Thoracic aorta (tissue), 2 donors: Measurements from ENCODE around the gene ERI3. TPM values are rescaled to one million over a fixed set of nuclear protein-coding genes. Genes with fewer than 3 reads are reported as not detected.

Source experiments
- ATAC-seq: fragments of 150-250 bp; one replicate; pipeline ENCODE4 v1.8.0; 2017; ENCODE audit warnings: low read depth; ENCODE audit not compliant: insufficient number of reproducible peaks, low FRiP score
- DNase-seq: peaks from one replicate; pipeline ENCODE4 v3.0.0-alpha.2; 2020; ENCODE audit warnings: low spot score
- H3K27ac ChIP-seq, 2 donors: fragments of 200-600 bp; sonication (generic); 1 replicate in 1 of 2; 2 replicates in 1 of 2; pipeline ENCODE4 v1.5.1; 2016; ENCODE audit warnings: mild to moderate bottlenecking in 2 of 2, moderate library complexity in 2 of 2
- H3K27me3 ChIP-seq: fragments of 200-600 bp; sonication (generic); replicated peaks from 2 replicates; pipeline ENCODE4 v1.6.0; 2016; ENCODE audit warnings: mild to moderate bottlenecking; ENCODE audit not compliant: insufficient read depth
- H3K36me3 ChIP-seq: fragments of 200-600 bp; sonication (generic); one replicate; pipeline ENCODE4 v1.5.1; 2016
- H3K4me1 ChIP-seq, 2 donors: fragments of 200-600 bp; sonication (generic); 1 replicate in 1 of 2; 2 replicates in 1 of 2; pipeline versions ENCODE4 v1.5.1 to v1.6.0; 2016; ENCODE audit warnings: low read depth in 2 of 2, mild to moderate bottlenecking in 1 of 2; ENCODE audit not compliant: control insufficient read depth in 1 of 2
- H3K4me3 ChIP-seq: fragments of 200-600 bp; sonication (generic); 2 replicates; pipeline ENCODE4 v1.5.1; 2016; ENCODE audit warnings: mild to moderate bottlenecking
- H3K9me3 ChIP-seq: fragments of 200-600 bp; sonication (generic); 2 replicates; pipeline ENCODE4 v1.5.1; 2016
- CTCF ChIP-seq: fragments of 200-600 bp; sonication (generic); IDR thresholded peaks from one replicate; pipeline ENCODE4 v1.5.1; 2019; ENCODE audit warnings: antibody characterized with exemption
- total RNA-seq, 2 donors: library from RNA; depleted of rRNA; stranded (reverse); fragments of >200 nt; gene quantifications; one replicate each; pipeline versions ENCODE4 v1.1.0 to v1.2.3, GENCODE V29; 2016

The ERI3 gene
- total RNA-seq, 2 donors from 2014 or later = 41.5 to 96.3 TPM

DNA sequence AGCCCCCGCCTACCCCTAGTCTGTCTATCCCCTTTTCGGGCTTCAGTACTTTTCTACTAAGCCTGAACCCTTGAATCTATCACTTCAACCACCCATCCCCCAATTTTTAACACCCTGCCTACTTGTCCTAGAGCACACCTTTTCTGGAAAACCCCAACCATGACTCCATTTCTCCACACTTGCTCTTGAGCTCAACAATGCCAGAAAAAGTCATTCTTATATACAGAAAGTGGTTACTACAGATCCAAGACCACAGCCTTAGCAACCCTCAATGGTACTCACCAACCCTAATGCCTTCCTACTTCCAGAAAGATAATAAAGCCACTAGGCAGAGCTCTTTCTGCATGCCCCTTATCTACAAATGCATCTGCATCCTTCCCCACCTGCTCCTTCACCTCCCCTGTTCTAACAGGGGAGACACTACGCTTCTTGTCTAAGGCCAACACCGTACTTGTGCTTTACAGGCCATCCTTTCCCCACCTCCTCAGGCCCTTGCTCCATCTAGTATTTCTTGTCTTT lies 100.6 kb downstream of the ERI3 start:
- no peak overlapping the region for H3K4me3 ChIP-seq
- no peaks in the 10 kb centered on the region for H3K27me3 ChIP-seq
- no peaks in the 10 kb centered on the region for H3K9me3 ChIP-seq
- no peaks in the 10 kb centered on the region for H3K4me1 ChIP-seq
- ATAC-seq = no peak
- no peak overlapping the region for H3K27ac ChIP-seq
- no peak for DNase-seq
- no peak for TF ChIP-seq CTCF
- H3K36me3 ChIP-seq = no peaks in the 10 kb centered on the region

DNA sequence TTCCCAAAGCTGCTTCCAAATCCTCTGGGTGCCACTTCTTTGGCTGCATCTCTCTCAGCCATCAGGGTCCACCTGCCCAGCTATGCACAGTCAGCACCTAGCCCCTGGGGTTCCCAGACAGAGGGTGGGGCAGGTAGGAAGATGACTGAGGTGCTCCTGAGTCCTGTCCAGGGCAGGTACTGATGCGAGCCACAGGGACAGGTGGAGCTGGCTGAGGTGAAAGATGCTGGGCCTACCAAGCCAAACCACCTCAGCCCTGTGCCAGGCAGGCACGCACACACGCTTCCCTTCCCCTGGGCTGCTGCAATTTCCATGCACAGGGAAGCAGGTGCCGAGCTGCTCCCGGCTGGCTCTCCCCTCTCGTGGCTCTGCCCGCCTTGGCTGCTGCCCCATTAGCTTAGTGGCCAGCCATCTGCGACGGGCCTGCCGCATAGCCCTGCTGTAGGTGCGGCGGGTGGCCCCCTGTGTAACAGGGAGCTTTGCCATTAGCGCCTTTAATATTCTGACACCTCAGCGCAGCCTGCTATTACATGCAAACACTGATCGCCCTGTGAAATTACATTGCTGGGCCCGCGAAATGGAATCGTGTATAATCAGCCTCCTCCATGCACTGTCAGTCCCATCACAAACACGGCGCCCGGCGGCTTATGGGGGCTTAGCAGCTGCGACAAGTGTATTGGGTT lies 102.9 kb downstream of the ERI3 start:
- no peak for TF ChIP-seq CTCF
- no peaks in the 10 kb centered on the region for H3K9me3 ChIP-seq
- H3K36me3 ChIP-seq = no peaks in the 10 kb centered on the region
- DNase-seq = no peak
- H3K27me3 ChIP-seq = no peaks in the 10 kb centered on the region
- no peak overlapping the region for H3K27ac ChIP-seq
- H3K4me3 ChIP-seq = no peak overlapping the region
- no peak for ATAC-seq
- no peaks in the 10 kb centered on the region for H3K4me1 ChIP-seq

- Histone ChIP-seq H3K4me3 (no peak overlapping the region), H3K36me3 (no peaks in the 10 kb centered on the region), H3K9me3 (no peaks in the 10 kb centered on the region), H3K27me3 (no peaks in the 10 kb centered on the region), H3K27ac (no peak overlapping the region), H3K4me1 (no peaks in the 10 kb centered on the region)
- ATAC-seq (no peak), DNase-seq (no peak)
- TF ChIP-seq CTCF = no peak
These were observed 103.6 kb downstream of the ERI3 start for GRCh38 chr1:44251486-44251885.

DNA sequence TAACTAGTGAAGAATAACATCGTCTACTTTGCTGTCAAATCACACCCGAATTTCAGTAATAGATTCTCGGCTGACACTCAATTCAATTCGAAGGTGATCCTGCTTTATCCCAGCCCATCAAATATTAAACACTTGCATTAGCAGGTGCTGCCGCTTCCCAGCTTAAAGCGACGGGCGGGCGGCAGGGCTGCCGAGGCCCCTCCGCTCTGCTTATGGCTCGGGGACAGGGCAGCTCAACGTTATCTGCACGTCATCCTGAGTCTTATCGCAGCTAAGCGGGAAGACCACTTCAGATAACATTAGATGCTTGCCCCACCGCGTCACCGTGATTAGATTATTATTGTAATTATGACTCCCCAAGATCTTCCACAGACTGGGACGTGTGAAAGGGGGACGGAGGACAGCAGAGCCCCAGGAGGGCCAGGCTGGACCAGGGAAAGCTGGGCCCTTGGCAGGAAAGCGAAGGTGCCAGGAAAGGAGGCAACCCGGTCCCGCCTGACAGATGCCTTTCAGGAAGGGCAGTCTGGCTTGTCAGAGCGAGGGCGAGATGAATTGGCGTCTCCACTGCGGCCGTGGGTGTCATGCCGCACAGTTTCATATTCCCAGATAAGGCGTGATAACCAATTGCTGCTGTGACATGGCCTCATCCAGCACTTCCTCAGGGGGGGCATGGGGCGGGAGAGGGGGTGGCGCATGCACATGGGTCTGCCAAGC lies 104.8 kb downstream of the ERI3 start:
- DNase-seq (no peak), ATAC-seq (no peak)
- Histone ChIP-seq H3K27ac (no peak overlapping the region), H3K36me3 (no peaks in the 10 kb centered on the region), H3K4me1 (no peaks in the 10 kb centered on the region), H3K9me3 (no peaks in the 10 kb centered on the region), H3K4me3 (no peak overlapping the region), H3K27me3 (no peaks in the 10 kb centered on the region)
- TF ChIP-seq CTCF = no peak

- Histone ChIP-seq H3K27ac (no peak overlapping the region), H3K9me3 (no peaks in the 10 kb centered on the region), H3K27me3 (no peaks in the 10 kb centered on the region), H3K4me3 (no peak overlapping the region), H3K36me3 (no peaks in the 10 kb centered on the region), H3K4me1 (no peaks in the 10 kb centered on the region)
- ATAC-seq (no peak), DNase-seq (no peak)
- no peak for TF ChIP-seq CTCF
These were observed 105.5 kb downstream of the ERI3 start for GRCh38 chr1:44249543-44249942.
